ENCODE results near the gene ALDH1B1.

DNA sequence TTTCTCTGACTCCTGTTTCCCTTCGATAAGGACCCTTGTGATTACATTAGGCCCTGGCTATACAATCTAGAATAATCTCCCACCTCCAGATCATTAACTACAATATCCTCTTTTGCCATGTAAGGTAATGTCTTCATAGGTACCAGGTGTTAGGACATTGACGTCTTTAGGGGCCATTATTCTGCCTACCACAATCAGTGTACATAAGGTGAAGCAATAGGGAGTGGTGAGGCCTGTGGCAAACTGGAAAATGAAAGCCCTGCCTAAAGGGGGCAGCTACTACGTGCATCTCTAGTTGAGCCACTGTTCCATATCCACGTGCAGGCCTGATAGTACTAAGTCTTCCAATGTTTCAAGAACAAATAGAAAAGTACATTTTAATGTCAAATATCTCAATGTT lies 4.8 kb upstream of the ALDH1B1 start:
- TF ChIP-seq, protein P1, sequence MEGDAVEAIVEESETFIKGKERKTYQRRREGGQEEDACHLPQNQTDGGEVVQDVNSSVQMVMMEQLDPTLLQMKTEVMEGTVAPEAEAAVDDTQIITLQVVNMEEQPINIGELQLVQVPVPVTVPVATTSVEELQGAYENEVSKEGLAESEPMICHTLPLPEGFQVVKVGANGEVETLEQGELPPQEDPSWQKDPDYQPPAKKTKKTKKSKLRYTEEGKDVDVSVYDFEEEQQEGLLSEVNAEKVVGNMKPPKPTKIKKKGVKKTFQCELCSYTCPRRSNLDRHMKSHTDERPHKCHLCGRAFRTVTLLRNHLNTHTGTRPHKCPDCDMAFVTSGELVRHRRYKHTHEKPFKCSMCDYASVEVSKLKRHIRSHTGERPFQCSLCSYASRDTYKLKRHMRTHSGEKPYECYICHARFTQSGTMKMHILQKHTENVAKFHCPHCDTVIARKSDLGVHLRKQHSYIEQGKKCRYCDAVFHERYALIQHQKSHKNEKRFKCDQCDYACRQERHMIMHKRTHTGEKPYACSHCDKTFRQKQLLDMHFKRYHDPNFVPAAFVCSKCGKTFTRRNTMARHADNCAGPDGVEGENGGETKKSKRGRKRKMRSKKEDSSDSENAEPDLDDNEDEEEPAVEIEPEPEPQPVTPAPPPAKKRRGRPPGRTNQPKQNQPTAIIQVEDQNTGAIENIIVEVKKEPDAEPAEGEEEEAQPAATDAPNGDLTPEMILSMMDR (conservative IDR thresholded peaks at IDR 0.05), result no peak
- TF ChIP-seq ZFX (IDR thresholded peaks at IDR 0.05), result no peak
